IPS-NIHi7 (cell line): ENCODE results near the gene SCAPER.

Experiments
- DNase-seq: peaks from one replicate; pipeline ENCODE4 v3.0.0; 2012; ENCODE audit warnings: mixed read lengths; ENCODE audit errors: extremely low spot score

The SCAPER gene, protein sequence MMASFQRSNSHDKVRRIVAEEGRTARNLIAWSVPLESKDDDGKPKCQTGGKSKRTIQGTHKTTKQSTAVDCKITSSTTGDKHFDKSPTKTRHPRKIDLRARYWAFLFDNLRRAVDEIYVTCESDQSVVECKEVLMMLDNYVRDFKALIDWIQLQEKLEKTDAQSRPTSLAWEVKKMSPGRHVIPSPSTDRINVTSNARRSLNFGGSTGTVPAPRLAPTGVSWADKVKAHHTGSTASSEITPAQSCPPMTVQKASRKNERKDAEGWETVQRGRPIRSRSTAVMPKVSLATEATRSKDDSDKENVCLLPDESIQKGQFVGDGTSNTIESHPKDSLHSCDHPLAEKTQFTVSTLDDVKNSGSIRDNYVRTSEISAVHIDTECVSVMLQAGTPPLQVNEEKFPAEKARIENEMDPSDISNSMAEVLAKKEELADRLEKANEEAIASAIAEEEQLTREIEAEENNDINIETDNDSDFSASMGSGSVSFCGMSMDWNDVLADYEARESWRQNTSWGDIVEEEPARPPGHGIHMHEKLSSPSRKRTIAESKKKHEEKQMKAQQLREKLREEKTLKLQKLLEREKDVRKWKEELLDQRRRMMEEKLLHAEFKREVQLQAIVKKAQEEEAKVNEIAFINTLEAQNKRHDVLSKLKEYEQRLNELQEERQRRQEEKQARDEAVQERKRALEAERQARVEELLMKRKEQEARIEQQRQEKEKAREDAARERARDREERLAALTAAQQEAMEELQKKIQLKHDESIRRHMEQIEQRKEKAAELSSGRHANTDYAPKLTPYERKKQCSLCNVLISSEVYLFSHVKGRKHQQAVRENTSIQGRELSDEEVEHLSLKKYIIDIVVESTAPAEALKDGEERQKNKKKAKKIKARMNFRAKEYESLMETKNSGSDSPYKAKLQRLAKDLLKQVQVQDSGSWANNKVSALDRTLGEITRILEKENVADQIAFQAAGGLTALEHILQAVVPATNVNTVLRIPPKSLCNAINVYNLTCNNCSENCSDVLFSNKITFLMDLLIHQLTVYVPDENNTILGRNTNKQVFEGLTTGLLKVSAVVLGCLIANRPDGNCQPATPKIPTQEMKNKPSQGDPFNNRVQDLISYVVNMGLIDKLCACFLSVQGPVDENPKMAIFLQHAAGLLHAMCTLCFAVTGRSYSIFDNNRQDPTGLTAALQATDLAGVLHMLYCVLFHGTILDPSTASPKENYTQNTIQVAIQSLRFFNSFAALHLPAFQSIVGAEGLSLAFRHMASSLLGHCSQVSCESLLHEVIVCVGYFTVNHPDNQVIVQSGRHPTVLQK (N-terminal part only)

DNA sequence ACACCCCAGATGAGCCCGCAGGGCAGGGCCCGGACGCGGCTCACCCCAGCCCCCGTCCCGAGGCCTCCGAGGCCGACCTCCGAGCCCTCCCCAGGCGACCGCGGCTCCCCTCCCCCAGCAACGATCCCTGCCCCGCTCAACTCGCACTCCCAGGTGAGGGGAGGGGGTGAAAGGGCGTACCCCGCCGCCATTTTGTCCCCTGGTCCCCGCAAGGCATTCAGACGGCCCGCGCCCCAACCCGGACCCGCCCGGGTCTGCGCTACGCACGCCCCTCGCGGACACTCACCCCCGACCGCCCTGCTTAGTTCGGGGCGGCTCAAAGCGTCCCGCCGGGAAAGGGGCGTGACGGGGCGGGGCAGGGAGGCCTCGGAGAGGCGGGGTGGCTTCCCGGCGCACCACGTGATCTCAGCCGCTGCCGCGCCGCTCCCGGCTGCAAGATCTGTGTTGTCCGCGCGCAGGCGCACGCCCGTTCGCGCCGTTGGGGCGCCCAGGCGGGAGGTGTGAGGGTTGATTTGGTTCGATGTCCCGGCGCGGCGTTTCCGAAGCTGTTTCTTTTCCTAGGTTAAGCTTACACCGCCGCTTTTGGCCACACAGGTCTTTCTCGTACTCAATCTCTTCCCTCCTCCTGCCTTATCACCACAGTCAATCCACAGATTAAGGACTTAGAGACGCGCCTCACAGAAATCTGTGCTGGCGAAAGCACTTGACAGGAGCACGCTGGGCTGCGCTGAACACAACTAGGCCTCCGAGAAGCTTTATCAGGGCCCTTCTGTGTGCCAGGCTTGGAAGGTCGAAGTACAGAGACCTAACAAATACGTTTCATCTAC is at the start of gene SCAPER:
TSS of gene SCAPER (minus strand) at position 328 of the 827 bp plus-strand sequence. CDS start 21,523 bp downstream, outside the sequence.
- DNase-seq = peak; percentile 97

DNA sequence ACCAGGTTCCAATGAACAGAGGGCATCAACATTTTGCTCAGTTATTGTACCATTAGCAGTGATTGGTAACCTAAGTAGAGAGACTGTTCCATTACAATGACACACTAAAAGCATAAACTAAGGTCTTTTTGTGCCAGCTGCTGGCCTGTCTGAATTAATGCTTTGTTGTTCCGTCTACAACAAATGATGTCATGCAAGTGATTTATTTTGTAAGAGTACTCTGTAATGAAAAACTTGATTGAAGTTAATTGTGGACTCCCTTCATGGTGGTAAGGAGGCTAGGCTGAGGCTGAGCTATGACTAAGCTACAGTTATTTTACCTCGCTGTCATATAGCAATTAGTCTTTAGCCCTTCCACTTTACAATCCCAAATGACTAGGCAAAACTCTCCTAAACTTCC is 49.6 kb upstream of the SCAPER start:
- no peak for DNase-seq

DNA sequence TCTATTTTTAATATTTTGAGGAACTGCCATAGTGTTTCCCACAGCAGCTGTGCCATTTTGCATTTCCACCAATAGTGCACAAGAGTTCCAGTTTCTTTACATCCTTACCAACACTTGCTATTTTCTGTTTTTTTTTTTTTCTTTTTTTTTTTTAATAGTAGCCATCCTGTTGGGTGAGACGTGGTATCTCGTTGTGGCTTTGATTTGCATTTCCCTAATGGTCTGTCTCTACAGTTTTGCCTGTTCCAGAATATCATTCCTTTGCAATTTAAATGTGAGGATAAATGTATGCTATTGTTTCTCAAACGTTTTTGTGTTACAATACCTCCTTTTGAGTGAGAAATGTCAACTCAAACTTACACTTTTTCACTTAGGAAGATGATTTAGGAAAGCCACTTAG is 48.8 kb upstream of the SCAPER start:
- DNase-seq = no peak

DNA sequence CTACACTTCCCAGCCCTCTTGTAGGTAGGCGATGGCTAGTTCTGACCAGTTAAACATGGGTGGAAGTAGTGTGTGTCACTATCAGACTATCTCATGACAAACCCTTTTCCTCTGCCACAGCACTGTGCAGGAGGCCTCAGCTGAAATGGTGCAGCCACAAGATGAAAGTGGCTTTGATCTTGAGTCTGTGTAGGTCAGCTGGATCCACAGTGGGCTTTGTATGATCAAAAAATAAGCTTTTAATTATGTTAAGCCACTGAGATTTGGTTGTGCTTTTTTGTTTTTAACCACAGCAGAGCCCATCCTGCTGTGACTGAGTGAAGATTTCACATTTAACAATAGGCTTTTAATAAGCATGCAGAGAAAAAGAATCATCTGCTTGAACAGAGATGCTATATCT is 46.1 kb upstream of the SCAPER start:
- DNase-seq = no peak

DNA sequence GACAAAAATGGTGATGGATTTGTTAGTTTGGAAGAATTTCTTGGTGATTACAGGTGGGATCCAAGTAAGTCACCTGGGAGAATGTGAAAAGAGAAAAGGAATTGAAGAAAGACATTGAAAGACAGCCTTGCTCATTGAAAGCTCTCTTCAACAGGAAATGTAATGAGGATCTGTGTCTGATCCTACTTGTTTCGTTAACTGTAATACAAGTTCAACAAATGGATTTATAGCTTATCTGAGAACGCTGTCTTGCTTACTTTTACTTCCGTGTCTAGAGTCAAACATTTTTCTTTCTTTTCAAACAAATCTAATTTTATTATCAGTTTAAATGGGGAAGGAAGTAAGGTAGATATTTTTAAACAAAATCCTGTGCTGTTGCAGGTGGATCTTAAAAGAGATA is 42.3 kb upstream of the SCAPER start:
- DNase-seq = no peak

DNA sequence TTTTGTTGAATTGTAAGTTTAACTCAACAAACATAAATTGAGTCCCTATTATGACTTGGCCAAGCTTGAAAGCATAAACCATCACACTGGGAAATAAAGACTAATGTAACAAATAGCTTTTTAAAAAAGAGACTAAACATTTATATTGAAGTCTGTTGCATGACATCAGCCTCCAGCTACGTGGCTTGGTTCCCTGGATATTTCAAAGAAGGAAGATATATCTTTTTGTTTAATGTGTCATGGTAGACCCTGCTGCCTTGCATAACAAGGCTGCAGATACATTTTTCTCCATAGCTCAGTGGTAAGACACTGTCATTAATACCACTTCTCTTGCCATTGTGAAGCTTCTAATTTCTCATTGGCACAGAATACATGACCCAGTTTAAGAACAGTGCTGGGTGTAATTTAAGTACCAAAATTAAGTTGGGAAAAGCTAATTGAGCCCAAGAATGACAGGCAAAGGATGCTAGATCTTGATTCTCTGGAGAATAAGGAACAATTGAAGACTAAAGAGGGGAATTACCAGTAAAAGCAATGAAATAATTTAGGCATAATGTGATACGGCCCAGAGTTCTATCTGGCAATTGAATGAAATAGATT is 40.5 kb upstream of the SCAPER start:
- DNase-seq = no peak

DNA sequence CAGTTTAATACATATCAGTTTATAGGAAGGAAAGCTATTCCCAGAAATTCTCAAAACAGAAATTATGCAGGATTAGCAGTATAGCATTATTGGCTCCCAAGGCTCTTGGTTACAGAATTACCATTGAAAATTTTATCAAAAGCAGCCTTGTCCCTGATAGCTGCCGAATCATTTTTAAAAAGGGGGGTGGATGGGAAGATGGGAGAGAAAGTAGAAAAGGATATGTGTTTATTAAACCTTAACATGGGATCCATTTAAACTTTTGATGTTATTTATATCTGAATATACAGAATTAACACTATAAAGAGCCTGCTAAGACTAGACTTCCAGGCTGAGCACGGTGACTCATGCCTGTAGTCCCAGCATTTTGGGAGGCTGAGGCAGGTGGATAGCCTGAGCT is 37.2 kb upstream of the SCAPER start:
- no peak for DNase-seq

DNA sequence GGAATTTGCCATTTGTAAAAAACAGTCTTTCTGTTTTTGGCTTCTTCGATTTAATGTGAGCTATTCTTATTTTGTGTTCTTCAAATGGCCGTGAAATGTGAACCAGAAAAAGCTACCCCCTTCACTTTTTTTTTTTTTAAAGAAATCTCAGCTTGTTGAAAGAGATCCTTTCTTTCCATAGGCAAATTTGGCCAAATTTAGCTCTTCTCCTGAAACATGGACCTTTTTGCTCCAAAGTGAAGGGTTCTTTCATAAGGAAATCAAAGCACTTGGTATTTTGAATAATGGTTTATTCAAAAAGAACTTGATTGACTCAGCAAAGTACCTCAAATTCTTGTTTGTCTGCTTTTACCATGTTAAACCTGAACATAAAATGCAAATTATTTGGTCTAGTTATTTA is 36.5 kb upstream of the SCAPER start:
- DNase-seq = no peak

DNA sequence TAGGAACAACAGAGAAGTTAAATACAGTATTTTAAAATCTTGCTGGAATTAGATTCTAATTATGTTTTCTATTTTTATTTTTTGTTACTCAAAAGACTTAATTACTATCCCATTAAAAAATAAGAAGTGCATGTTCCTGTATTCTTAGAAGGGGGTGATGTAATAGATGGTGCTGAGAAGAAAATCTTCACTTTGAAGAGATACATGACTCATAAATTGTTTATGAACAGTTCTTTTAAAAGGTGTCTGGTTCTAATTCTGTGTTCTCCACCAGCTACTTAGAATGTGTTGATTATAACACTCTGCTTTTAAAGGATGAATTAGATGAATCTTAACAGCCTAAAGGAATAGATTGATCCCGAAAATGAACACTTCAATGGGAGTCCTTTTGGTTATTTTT is 34.6 kb upstream of the SCAPER start:
- no peak for DNase-seq

DNA sequence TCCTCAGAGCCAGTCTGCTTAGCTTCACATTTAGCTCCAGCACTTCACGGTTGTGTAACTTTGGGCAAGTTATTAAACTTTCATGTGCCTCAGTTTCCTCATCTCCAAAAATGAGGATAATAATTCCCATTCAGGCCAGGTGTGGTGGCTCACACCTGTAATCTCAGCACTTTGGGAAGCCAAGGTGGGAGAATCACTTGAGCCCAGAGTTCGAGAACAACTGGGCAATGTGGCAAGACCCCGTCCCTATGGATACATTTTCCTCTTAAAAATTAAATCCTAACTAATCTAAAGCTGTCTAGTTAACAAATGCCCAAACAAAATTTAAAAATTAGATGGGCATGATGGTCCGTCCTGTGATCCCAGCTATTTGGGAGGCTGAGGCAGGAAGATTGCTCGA is 33.6 kb upstream of the SCAPER start:
- no peak for DNase-seq

DNA sequence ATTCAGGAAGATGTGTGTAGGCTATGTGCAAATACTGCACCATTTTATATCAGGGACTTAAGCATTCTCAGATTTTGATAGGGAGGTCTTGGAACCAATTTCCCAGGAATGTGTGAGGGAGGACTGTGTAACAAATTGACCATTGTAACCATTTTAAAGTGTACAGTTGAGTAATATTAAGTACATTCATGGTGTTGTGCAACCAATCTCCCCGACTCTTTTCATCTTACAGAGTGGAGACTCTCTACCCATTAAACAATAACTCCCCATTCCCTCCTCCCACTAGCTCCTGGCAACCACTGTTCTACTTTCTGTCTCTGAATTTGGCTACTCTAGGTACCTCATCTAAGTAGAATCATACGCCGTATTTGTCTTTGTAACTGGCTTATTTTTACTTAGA is 31.5 kb upstream of the SCAPER start:
- no peak for DNase-seq

DNA sequence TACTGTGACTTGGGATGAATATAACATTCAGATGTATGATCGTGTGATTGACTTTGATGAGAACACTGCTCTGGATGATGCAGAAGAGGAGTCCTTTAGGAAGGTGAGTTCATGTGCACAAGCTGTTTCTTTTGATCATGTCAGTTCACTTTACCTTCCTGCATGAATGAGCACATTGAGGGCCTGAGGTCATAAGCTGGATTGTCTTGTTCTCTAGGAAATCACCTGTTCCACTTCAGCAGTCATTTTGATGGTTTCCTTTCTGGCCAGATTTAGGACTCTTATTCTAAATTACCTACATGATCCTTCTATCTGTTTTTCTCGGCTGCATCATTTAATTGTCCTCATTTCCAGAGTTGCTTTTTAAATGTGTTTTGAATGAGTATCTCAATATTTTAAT is 30.5 kb upstream of the SCAPER start:
- DNase-seq = no peak

DNA sequence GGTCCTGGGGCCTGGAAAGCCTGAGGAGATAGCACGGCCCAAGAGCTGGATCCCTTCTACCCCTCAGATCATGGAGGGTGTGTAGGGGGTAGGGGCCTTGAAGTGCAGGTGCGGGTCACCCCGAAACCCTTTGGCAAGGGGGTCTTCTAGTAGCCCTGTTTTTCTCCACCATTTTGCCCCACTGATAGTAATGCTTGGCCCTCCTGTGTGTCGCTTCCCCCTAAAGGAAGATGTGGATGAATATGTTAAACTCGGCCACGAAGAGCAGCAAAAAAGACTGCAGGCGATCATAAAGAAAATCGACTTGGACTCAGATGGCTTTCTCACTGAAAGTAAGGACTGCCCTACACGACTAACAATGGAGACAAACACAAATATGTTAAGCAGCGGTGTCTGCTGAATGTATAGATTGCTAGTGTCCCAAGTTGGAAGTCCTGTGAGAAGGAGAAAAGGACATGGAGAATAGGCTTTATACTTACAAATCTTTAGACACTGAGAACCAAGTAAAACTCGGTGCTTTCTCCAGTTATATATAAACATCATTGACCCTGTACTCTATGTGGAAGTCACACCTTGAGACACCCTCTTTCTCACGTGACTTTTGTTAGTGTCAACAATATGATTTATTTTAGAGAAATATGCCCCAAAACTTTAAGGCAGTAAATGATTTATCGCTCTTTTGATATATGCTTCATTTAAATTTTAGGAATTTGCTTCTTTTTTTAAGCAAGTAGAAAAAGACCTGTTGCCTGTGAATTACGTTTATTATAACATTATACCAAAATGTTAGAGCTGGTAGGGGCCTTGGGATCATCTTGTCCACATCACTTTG is 27.2 kb upstream of the SCAPER start:
- no peak for DNase-seq

DNA sequence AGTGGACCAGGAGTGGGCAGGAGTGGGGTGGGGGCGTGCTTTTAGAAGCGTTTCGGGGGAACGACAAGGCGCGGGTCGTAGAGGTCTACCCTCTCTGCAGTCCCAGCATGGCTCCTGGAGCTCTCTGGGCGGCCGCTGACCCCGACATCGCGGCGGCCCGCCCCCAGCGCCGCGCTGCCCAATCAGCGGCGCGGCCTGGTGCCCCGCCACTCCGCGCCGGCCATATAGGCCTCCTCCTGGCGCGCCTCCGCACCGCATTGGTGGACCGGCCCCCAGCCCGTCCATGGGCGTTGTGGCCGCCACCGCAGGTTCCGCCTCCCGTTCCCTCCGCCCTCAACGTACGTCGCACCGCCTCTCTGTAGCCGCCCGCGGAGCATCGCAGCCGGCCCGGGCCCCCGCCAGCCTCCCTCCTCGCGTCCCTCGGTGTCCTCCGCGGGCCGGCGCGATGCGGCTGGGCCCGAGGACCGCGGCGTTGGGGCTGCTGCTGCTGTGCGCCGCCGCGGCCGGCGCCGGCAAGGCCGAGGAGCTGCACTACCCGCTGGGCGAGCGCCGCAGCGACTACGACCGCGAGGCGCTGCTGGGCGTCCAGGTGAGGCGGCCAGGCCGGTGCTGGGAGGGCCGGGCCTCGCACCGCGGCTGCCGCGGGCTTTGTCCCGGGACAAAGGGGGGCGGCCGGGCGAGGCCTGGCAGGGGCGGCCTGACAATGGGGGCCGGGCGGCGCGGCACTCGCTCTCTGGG is 26.4 kb upstream of the SCAPER start, which contains the start of gene RCN2:
TSS of gene RCN2 (plus strand) at position 353 of the 738 bp plus-strand sequence. CDS start at position 446, 93 bp downstream.
- peak; percentile 97 for DNase-seq

DNA sequence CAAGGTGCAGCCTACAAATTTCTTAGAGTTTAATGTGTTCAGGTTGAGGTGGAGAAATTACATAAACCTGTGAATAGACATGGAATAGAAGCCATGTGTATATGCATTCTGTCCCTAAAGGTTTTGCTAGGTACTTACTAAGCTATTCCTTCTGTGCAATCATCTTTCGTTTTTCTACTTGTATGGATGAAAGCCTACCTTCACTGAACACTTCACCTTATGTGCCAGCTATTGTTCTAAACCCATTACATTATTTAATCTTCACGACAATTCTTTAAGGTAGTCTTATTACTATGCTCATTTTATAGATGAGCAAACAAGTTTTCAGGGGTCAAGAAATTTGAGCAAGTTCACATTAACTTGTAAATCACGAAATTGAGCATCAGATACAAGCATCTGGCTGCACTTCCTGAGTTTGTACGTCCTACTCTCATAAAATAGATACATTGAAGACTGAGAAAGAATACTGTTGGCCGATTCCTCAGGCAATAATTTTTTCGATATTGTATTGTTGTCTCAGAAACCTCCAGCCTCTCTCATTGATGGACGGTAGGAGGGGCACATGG is 25.8 kb upstream of the SCAPER start:
- no peak for DNase-seq

DNA sequence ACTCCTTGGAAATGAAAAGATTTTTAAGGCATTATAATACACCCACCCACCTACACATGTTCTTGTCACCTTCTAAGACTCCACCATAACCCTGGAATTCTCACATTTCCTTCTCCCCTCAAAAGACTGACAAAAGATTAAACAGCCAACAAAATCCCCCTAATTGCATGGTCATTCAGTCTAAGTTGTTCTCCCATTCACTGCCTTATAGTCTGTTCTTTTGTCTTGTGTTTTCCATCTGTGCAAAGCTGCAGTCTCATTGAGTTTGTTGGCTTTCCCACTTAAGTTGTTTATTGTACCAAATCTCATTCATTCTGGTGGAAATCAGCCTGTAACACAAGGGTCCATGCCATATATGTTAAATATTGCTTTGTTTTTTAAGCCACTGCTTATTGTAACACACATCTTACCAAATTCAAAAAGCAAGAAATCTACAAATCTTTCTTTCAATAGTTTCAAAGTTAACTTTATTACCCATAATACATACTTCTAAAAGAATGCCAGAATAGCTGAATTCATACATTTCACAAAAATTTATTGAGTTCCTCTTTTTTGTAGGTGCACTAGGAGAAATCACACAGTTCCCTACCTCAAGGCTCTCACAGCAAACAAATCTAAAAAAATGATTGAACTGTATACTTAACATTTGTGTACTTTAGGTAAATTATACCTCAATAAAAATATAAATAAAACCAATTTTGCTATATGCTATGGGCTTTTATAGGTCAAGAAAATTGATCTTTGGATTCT is 24.0 kb upstream of the SCAPER start:
- DNase-seq = no peak

DNA sequence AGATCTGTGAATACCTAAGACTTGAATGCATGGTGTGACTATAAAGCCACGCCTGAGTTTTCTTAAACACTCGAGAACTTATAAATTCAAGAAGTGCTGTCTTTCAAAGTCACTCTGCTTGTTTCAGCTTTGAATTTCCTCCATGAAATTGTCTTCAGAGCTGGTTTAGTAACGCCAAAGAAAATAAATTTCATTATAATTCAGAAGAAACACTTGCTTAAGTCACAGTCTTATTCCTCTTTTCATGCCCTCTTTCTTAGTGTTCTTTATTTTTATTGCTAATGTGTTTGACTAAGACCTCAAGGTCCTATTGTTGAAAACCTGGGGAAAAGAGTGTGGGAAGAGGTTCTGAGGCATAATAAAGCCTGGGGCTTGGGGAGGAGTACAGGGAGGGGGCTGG is 23.1 kb upstream of the SCAPER start:
- no peak for DNase-seq

DNA sequence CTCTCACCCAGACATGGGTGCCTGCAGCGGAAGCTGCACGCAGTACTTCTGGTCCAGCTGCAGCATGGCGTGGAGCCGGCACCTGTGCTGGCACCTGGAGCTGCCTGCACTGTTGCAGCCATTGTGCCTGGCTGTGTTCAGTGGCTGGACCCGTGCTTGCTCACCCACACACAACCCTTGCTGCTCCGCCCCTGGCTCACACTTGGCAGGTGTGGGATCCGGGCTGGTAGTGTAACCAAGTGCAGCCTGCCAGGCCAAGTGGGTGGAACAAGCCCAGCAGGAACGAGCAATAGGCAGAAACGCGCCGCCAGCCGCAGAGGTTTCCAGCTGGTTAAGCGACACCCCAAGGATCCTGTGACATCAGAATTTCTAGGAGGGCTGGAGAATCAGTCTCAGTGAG is 11.2 kb upstream of the SCAPER start:
- DNase-seq = no peak
